ENCODE data around the gene ETFDH. TPM values are rescaled to one million over a fixed set of nuclear protein-coding genes. Genes with fewer than 3 reads are reported as not detected.

ETFDH gene
- 11.5 TPM for total RNA-seq (ENCODE audit: unreplicated experiment)
- long read RNA-seq, partial matches to known transcripts, result 1 of 6 reads
- long read RNA-seq, other reads (novel, unspliced or antisense), result 2 of 6 reads

DNA sequence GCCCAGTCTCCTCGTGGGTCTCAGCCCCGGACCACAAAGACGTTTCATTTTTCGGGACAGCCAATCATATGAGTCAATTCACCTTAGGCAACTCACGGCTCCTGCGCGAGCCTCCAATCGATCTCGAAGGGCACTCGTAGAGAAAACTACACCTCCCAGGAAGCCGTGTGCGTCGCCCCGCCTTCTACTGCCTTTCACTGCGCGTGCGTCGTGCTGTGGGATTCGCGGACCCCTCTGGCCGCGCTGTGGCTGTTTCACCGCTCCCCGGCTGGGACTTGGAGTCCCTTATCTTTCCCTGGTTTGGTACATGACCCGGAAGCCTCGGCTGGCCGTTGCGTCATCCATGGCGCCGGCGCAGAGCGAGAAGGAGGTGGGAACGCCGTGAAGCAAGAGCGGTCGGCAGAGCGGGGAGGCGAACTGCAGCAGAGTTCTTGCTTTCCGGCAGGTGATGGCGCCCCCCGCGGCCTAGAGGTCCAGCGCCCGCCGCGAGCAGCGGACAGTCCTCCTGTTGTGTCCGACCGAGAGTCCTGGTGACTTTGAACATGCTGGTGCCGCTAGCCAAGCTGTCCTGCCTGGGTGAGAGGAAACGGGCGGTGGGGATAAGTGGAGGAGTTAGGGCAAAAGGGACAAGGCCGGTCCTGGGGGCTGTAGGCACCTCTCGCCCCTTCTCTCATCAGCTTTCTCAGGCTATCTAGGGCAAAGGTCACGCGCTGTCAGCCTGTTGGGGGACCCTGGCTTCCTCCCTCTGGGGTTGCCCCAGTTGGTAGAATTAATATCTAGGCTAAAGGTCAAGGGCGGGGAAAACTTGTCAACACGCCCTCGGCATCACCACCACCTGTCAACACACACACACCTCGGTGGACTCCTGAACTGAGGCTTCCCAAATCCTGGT lies at the start of gene ETFDH:
Gene ETFDH, plus strand, starts transcription at position 382 of the 892 bp plus-strand sequence. Its CDS starts 161 bp downstream, at position 543.
- Mint-ChIP-seq H3K4me3 (ENCODE audit: unreplicated experiment) (peak within 1 kb of the TSS; percentile 100), H3K9me3 (ENCODE audit: unreplicated experiment) (peaks cover 18% of the 10 kb centered on the region), H3K27me3 (ENCODE audit: unreplicated experiment) (peaks cover 12% of the 10 kb centered on the region), H3K4me1 (ENCODE audit: low read depth, unreplicated experiment) (peaks cover 10% of the 10 kb centered on the region), H3K27ac (ENCODE audit: unreplicated experiment) (peak within 1 kb of the TSS; percentile 100), H3K36me3 (ENCODE audit: unreplicated experiment) (no peaks in the 10 kb centered on the region)
- TF ChIP-seq, protein P1, sequence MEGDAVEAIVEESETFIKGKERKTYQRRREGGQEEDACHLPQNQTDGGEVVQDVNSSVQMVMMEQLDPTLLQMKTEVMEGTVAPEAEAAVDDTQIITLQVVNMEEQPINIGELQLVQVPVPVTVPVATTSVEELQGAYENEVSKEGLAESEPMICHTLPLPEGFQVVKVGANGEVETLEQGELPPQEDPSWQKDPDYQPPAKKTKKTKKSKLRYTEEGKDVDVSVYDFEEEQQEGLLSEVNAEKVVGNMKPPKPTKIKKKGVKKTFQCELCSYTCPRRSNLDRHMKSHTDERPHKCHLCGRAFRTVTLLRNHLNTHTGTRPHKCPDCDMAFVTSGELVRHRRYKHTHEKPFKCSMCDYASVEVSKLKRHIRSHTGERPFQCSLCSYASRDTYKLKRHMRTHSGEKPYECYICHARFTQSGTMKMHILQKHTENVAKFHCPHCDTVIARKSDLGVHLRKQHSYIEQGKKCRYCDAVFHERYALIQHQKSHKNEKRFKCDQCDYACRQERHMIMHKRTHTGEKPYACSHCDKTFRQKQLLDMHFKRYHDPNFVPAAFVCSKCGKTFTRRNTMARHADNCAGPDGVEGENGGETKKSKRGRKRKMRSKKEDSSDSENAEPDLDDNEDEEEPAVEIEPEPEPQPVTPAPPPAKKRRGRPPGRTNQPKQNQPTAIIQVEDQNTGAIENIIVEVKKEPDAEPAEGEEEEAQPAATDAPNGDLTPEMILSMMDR (IDR thresholded peaks at IDR 0.05; ENCODE audit: partially characterized antibody, unreplicated experiment), result peak; percentile 57
- DNase-seq, result peak; percentile 98

DNA sequence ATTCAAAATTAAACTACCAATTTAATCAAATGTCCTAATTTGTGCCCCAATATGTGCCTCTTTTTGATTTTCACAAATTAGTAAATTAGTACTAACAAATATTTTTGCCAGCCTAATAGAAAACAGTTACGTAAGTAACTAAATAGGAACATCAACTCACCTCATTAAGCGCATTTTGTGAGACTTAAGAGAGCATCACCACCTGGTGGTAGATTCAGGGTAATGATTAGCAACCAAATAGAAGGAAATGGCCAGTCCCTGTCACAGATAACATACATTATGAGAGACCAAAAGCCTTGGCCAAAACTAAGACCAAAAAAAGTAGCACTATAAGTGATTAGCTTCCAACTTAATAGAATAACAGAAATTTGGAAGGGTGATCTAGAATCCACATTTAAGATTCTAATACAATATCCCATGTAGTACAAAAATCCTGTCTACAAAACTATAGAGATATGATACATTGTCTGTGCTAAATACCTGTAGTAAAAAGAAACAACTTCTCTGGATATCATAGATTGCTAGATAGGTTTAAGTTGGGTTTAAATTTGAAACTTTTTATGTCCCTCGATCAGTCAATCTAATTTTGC lies 47.1 kb upstream of the ETFDH start:
- H3K27ac Mint-ChIP-seq (ENCODE audit: unreplicated experiment), result no peak overlapping the region
- peaks cover 2% of the 10 kb centered on the region for H3K27me3 Mint-ChIP-seq (ENCODE audit: unreplicated experiment)
- DNase-seq, result no peak
- H3K9me3 Mint-ChIP-seq (ENCODE audit: unreplicated experiment), result no peaks in the 10 kb centered on the region
- TF ChIP-seq, protein P1 (IDR thresholded peaks at IDR 0.05; ENCODE audit: partially characterized antibody, unreplicated experiment), result peak; percentile 82
- no peak overlapping the region for H3K4me3 Mint-ChIP-seq (ENCODE audit: unreplicated experiment)
- no peaks in the 10 kb centered on the region for H3K36me3 Mint-ChIP-seq (ENCODE audit: unreplicated experiment)
- no peaks in the 10 kb centered on the region for H3K4me1 Mint-ChIP-seq (ENCODE audit: low read depth, unreplicated experiment)

DNA sequence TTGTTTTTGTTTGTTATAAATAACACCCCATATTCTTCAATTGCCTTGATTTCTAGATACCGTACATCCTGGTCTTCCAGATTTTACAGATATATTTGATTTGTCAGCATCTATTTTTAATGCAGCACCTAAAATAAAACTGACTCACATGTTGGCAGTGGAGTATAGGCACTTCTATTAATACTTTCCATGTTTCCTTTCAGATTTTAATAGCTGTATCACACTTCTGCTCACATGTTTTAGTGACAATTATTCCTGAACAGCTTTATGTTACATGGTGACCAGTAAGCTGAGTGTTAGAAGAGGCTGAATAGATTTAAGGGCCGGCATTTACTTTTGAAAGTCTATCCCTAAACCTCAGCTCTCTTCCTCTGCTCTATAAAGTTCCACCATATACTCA lies 46.6 kb upstream of the ETFDH start:
- Mint-ChIP-seq H3K4me1 (ENCODE audit: low read depth, unreplicated experiment) (no peaks in the 10 kb centered on the region), H3K27me3 (ENCODE audit: unreplicated experiment) (peaks cover 2% of the 10 kb centered on the region), H3K4me3 (ENCODE audit: unreplicated experiment) (no peak overlapping the region), H3K27ac (ENCODE audit: unreplicated experiment) (no peak overlapping the region), H3K36me3 (ENCODE audit: unreplicated experiment) (no peaks in the 10 kb centered on the region), H3K9me3 (ENCODE audit: unreplicated experiment) (no peaks in the 10 kb centered on the region)
- TF ChIP-seq, protein P1 (IDR thresholded peaks at IDR 0.05; ENCODE audit: partially characterized antibody, unreplicated experiment), result no peak
- DNase-seq, result no peak

DNA sequence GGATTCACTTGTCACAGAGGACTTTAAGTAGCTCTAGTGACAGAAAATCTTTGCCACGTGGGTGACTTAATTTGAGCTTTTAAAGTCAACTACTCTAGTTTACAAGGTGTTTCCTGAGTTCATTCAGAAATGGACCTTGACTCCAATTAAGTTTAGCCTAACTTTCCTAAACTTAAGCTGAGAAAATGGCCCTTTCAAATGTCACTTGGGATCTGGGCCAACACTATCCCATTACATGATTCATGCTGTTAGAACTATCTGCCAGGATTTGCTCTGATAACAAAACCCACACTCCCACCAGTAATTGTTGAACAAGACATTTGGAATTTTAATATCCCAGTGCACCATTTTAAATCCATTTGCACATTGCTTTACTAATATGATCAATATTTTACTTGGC lies 41.2 kb upstream of the ETFDH start:
- Mint-ChIP-seq H3K36me3 (ENCODE audit: unreplicated experiment) (no peaks in the 10 kb centered on the region), H3K4me1 (ENCODE audit: low read depth, unreplicated experiment) (no peaks in the 10 kb centered on the region), H3K27me3 (ENCODE audit: unreplicated experiment) (peaks cover 2% of the 10 kb centered on the region), H3K4me3 (ENCODE audit: unreplicated experiment) (no peak overlapping the region), H3K9me3 (ENCODE audit: unreplicated experiment) (no peaks in the 10 kb centered on the region), H3K27ac (ENCODE audit: unreplicated experiment) (no peak overlapping the region)
- DNase-seq, result no peak
- TF ChIP-seq, protein P1 (IDR thresholded peaks at IDR 0.05; ENCODE audit: partially characterized antibody, unreplicated experiment), result no peak

DNA sequence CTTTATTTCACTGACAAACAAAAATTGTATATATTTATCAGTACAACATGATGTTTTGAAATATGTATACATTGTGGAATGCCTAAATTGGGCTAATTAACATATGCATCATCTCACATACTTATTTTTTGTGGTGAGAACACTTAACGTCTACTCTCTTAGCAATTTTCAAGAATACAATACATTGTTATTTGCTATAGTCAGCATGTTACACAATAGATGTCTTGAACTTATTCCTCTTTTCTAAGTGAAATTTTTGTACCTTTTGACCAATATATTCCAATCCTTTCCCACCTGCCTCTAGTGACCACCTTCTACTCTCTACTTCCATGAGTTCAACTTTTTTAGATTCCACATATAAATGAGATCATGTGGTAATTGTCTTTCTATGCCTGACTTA lies 35.5 kb upstream of the ETFDH start:
- Mint-ChIP-seq H3K27me3 (ENCODE audit: unreplicated experiment) (no peaks in the 10 kb centered on the region), H3K27ac (ENCODE audit: unreplicated experiment) (no peak overlapping the region), H3K4me1 (ENCODE audit: low read depth, unreplicated experiment) (no peaks in the 10 kb centered on the region), H3K36me3 (ENCODE audit: unreplicated experiment) (no peaks in the 10 kb centered on the region), H3K9me3 (ENCODE audit: unreplicated experiment) (no peaks in the 10 kb centered on the region), H3K4me3 (ENCODE audit: unreplicated experiment) (no peak overlapping the region)
- TF ChIP-seq, protein P1 (IDR thresholded peaks at IDR 0.05; ENCODE audit: partially characterized antibody, unreplicated experiment), result no peak
- no peak for DNase-seq
